Astrocyte (in vitro differentiated cells and primary cell): ENCODE measurements around the gene HK3.

Experiments used
- EZH2 ChIP-seq: IDR thresholded peaks from 2 replicates; pipeline ENCODE4 v1.6.1; 2012; ENCODE audit warnings: mild to moderate bottlenecking, low read length, inconsistent platforms; ENCODE audit not compliant: insufficient read depth
- TF ChIP-seq, protein P1 (sequence below): IDR thresholded peaks from 2 replicates; pipeline ENCODE4 v1.5.1; 2011; ENCODE audit warnings: low read depth, mild to moderate bottlenecking, inconsistent platforms, low read length, moderate library complexity; ENCODE audit not compliant: insufficient read depth

- TF ChIP-seq, protein P1, sequence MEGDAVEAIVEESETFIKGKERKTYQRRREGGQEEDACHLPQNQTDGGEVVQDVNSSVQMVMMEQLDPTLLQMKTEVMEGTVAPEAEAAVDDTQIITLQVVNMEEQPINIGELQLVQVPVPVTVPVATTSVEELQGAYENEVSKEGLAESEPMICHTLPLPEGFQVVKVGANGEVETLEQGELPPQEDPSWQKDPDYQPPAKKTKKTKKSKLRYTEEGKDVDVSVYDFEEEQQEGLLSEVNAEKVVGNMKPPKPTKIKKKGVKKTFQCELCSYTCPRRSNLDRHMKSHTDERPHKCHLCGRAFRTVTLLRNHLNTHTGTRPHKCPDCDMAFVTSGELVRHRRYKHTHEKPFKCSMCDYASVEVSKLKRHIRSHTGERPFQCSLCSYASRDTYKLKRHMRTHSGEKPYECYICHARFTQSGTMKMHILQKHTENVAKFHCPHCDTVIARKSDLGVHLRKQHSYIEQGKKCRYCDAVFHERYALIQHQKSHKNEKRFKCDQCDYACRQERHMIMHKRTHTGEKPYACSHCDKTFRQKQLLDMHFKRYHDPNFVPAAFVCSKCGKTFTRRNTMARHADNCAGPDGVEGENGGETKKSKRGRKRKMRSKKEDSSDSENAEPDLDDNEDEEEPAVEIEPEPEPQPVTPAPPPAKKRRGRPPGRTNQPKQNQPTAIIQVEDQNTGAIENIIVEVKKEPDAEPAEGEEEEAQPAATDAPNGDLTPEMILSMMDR: no peak
- no peak for TF ChIP-seq EZH2
Measured at GRCh38 chr5:176855598-176855997, 43.5 kb downstream of the HK3 start.
